Suprapubic skin (tissue), 3 donors: ENCODE data around the gene ZNF365.

Source experiments
- CTCF ChIP-seq, 2 donors: fragments of 200-600 bp in 1 of 2; fragments of 450-650 bp in 1 of 2; sonication (generic) in 1 of 2; IDR thresholded peaks; one replicate each; pipeline ENCODE4 v1.5.1; 2016 to 2019; ENCODE audit warnings: antibody characterized with exemption in 2 of 2, mild to moderate bottlenecking in 1 of 2, moderate library complexity in 1 of 2
- POLR2AphosphoS5 ChIP-seq, 3 donors: sonication (generic); formaldehyde crosslinking; IDR thresholded peaks; one replicate each; pipeline ENCODE4 v1.6.1; 2017; ENCODE audit warnings: antibody characterized with exemption in 3 of 3

GRCh38 chr10:62402508-62402907 is 28.3 kb downstream of the ZNF365 start:
- TF ChIP-seq CTCF (IDR thresholded peaks at IDR 0.05) (no peak), POLR2AphosphoS5 (IDR thresholded peaks at IDR 0.05) (no peak)
